ENCODE results near the gene KCNE4.

KCNE4 gene

DNA sequence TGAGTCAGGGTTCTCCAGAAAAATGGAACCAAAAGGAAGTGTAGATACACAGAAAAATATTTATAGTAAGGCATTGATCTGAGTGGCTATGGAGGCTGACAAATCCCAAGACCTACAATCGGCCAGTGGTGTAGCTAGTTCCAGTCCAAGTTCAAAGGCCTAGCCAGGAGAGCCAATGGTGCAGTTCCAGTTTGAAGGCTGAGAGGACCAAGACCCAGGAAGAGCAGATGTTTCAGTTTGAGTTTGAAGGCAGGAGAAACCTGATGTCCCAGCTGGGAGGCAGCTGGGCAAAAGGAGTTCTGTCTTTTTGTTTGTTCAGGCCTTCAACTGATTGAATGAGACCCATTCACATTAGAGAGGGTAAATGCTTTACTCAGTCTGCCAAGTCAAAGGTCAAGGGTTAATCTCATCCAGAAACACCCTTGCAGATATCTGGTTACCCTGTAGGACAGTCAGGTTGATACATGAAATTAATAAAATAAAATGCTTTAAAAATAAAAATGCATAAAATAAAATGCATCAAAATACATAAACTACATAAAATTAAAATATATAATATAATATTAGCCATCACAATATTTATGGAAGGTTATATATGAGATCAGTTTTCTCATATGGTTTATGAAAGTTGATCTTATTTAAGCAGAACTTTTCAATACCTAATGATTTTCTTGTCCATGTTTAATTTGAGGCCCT is 38.7 kb downstream of the KCNE4 start:
- TF ChIP-seq, protein P1, sequence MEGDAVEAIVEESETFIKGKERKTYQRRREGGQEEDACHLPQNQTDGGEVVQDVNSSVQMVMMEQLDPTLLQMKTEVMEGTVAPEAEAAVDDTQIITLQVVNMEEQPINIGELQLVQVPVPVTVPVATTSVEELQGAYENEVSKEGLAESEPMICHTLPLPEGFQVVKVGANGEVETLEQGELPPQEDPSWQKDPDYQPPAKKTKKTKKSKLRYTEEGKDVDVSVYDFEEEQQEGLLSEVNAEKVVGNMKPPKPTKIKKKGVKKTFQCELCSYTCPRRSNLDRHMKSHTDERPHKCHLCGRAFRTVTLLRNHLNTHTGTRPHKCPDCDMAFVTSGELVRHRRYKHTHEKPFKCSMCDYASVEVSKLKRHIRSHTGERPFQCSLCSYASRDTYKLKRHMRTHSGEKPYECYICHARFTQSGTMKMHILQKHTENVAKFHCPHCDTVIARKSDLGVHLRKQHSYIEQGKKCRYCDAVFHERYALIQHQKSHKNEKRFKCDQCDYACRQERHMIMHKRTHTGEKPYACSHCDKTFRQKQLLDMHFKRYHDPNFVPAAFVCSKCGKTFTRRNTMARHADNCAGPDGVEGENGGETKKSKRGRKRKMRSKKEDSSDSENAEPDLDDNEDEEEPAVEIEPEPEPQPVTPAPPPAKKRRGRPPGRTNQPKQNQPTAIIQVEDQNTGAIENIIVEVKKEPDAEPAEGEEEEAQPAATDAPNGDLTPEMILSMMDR (IDR thresholded peaks at IDR 0.05) = no peak
- no peak overlapping the region for H3K4me3 ChIP-seq
- no peak overlapping the region for H3K27ac ChIP-seq
- no peak for DNase-seq (ENCODE audit: low spot score)

DNA sequence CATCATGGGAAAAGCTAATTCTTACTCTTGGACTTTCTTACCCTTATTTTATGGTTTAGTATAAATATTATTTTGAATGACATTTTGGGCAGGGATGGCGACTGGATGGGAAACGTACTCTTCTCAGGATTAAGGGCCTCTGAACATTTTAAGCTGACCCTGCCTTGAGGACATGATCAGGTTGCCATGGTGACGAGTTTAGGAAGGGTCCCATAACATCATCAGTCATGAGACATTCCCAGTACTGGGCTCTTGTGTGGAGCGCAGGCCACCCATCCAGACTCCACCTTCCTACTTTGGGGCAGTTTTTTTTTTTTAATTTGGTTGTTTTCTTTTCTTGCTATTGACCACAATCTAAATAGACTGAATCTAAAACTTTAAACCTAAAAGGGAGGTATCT is 40.7 kb downstream of the KCNE4 start:
- no peak overlapping the region for H3K27ac ChIP-seq
- no peak overlapping the region for H3K4me3 ChIP-seq
- TF ChIP-seq, protein P1 (IDR thresholded peaks at IDR 0.05) = no peak
- no peak for DNase-seq (ENCODE audit: low spot score)

DNA sequence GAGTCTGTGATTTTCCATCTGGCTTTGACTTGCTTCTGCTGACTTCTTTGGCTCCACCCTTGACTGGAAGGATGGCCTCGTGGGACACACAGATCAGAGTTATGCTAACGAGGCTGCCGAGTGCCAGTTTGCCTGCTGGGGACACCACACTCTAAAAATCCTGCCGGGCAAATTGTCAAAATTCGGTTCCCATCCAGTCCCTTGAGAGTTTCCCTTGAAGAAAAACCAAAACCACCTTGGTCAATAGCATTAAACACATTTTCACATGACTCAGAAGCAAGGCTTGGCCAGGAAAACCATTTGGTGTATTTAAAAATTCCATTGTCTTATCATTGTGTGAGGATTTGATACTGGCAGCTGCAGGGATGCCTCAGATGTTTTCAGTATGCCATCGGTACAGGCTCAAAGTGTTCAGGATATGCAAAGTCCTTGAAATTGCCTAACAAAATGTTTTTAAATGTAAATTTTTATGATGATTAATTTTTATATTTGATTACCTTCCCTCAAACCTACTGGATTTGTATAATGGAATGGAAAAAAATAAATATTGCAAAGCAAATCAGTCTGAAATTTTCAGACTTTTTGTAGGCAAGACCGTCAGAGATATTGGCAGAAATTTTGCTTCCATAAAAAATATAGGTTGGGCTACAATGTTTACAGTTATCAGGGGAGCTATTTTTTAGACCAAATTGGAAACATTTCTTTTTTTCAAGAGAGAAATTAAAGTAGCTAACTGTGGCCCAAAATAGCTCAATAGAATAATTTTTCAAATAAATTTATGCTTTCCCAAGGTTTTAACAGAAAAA is 41.6 kb downstream of the KCNE4 start:
- Histone ChIP-seq H3K4me3 (peak overlapping the region; percentile 42), H3K27ac (peak overlapping the region in 1 of 2 donors; percentile 51)
- DNase-seq (ENCODE audit: low spot score) = peak; percentile 79
- TF ChIP-seq, protein P1 (IDR thresholded peaks at IDR 0.05) = no peak

DNA sequence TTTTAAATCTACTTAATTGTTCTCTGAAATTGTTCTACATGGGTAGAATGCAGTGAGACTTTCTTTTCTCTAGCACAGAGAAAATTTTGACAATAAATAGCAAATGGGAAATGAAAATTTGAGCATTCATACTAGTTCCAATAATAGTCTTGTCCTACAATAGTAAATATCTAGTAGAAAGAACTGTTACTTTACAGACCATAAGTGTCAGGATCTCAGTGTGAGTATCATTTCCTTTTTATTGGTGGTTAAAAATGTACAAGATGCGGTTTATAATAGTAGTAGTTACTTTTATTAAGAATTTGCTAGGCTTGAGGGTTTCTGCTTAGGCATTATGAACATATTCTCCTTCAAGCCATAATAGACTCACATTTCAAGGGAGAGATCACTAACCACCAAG is 43.2 kb downstream of the KCNE4 start:
- Histone ChIP-seq H3K4me3 (no peak overlapping the region), H3K27ac (no peak overlapping the region)
- DNase-seq (ENCODE audit: low spot score) = no peak
- TF ChIP-seq, protein P1 (IDR thresholded peaks at IDR 0.05) = no peak

GRCh38 chr2:223096235-223096970 is 44.4 kb downstream of the KCNE4 start:
- TF ChIP-seq, protein P1 (IDR thresholded peaks at IDR 0.05) = no peak
- DNase-seq (ENCODE audit: low spot score) = no peak
- H3K27ac ChIP-seq = no peak overlapping the region
- H3K4me3 ChIP-seq = no peak overlapping the region

GRCh38 chr2:223097888-223098383 is 45.9 kb downstream of the KCNE4 start:
- Histone ChIP-seq H3K4me3 (no peak overlapping the region), H3K27ac (no peak overlapping the region)
- TF ChIP-seq, protein P1 (IDR thresholded peaks at IDR 0.05) = no peak
- no peak for DNase-seq (ENCODE audit: low spot score)
